Kidney epithelial cell (primary cell): Measurements from ENCODE around the gene RCOR3. TPM values are rescaled to one million over a fixed set of nuclear protein-coding genes. Genes with fewer than 3 reads are reported as not detected.
"Not testable (repeated sequence)": the region's sequence is repeated elsewhere in the genome, so short reads cannot be mapped to it uniquely, and the experiment has no call there.

Source experiments
- DNase-seq: peaks from one replicate; pipeline ENCODE4 v3.0.0-alpha.2; 2010; ENCODE audit warnings: low read depth
- H3K27me3 ChIP-seq: 2 replicates; pipeline ENCODE4 v1.6.0; 2011; ENCODE audit warnings: low read length; ENCODE audit not compliant: control insufficient read depth, insufficient read depth
- H3K36me3 ChIP-seq: 2 replicates; pipeline ENCODE4 v1.5.1; 2011; ENCODE audit warnings: low read length; ENCODE audit not compliant: control insufficient read depth, insufficient read depth
- H3K4me3 ChIP-seq: 2 replicates; pipeline ENCODE4 v1.5.1; 2011; ENCODE audit warnings: low read depth, mild to moderate bottlenecking, control low read depth, low read length
- total RNA-seq: library from RNA; depleted of rRNA; stranded (reverse); fragments of >200 nt; gene quantifications from 2 replicates; pipeline ENCODE4 v1.2.3, GENCODE V29; 2015
- TF ChIP-seq, protein P1 (sequence below): IDR thresholded peaks from 2 replicates; pipeline ENCODE4 v1.5.1; 2011; ENCODE audit warnings: mild to moderate bottlenecking, moderate library complexity, low read length, control low read depth, inconsistent platforms; ENCODE audit not compliant: insufficient read depth, poor library complexity, severe bottlenecking

RCOR3 gene
- total RNA-seq, 1 donor from 2014 or later, result 29.0 TPM

DNA sequence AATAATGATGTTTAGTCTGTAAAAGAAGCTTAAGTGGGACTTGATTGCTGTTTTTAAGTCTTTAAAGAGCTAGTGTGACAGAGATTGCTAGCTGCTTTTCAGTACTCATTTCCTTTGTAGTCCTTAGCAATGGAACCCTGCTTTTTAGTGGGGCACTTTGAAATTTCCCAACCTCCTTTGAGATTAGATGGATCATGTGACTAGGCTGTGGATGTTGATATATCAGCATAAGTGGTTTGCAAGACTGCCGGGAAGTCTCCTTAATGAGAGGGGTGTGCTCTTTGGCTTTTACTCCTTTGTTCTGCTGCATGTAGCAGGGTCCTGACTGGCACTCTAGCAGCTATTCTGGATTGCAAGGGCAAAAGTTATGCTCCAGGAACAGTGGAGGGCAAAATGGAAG, 11.2 kb upstream of the RCOR3 start:
- no peak overlapping the region for H3K4me3 ChIP-seq
- no peaks in the 10 kb centered on the region for H3K27me3 ChIP-seq
- TF ChIP-seq, protein P1, sequence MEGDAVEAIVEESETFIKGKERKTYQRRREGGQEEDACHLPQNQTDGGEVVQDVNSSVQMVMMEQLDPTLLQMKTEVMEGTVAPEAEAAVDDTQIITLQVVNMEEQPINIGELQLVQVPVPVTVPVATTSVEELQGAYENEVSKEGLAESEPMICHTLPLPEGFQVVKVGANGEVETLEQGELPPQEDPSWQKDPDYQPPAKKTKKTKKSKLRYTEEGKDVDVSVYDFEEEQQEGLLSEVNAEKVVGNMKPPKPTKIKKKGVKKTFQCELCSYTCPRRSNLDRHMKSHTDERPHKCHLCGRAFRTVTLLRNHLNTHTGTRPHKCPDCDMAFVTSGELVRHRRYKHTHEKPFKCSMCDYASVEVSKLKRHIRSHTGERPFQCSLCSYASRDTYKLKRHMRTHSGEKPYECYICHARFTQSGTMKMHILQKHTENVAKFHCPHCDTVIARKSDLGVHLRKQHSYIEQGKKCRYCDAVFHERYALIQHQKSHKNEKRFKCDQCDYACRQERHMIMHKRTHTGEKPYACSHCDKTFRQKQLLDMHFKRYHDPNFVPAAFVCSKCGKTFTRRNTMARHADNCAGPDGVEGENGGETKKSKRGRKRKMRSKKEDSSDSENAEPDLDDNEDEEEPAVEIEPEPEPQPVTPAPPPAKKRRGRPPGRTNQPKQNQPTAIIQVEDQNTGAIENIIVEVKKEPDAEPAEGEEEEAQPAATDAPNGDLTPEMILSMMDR, result no peak
- no peaks in the 10 kb centered on the region for H3K36me3 ChIP-seq
- DNase-seq, result no peak

DNA sequence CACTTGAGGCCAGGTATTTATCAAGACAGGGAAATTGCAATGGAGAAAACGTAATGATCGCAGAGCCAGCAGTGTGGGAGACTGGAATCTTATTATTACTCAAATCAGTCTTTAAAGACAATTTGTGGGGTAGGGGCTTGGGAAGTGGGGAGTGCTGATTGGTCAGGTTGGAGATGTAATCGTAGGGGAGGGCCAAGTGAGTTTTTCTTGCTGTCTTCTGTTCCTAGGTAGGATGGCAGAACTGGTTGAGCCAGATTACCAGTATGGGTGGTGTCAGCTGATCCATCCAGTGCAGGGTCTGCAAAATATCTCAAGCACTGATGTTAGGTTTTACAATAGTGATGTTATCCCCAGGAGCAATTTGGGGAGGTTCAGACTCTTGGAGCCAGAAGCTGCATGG, 9.6 kb upstream of the RCOR3 start:
- DNase-seq, H3K27me3 ChIP-seq, H3K4me3 ChIP-seq, H3K36me3 ChIP-seq: not testable (repeated sequence)

DNA sequence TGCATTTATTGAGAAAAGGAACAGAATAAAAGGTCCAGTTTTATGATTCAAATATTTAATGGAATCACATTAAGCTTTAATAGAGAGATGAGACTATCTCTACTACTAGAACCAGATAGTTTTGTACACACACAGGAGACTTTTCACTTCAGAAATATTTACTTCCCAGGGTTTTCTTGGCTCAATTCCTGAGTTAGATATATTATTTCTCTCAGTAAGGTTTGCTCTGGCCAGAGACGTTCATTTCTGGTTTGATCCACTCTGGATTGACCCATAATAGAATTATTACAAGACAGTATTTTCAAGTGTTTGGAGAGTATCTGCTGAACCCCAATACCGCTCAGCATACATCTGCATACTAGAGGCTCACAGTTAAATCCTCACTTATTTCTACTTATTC, 1.3 kb upstream of the RCOR3 start:
- TF ChIP-seq, protein P1, result no peak
- H3K4me3 ChIP-seq, result peak overlapping the region; percentile 52
- no peak for DNase-seq
- no peaks in the 10 kb centered on the region for H3K36me3 ChIP-seq
- no peaks in the 10 kb centered on the region for H3K27me3 ChIP-seq

DNA sequence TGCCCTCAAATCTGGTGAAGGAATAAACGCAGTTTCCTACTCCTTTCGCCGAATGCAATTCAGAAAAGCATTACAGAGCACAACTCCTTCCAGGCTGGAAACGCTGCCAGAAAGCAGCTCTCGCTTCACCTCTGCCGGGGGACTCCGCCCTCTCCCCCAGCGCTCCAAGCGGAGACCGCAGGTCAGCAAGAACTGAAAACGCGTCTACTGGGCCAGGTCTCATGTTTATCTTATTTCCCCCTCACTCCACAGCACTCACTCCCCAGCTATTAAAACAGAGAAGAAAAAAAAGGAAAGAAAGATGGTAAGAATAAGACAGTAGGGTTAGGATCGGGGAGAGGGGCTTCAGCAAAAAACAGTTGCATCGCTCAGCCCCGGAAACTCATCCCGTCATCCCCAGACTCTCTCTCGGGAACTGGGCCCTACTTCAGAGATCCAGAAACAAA, 833 bp upstream of the RCOR3 start:
- H3K4me3 ChIP-seq, result peak overlapping the region; percentile 52
- H3K36me3 ChIP-seq, result no peaks in the 10 kb centered on the region
- H3K27me3 ChIP-seq, result no peaks in the 10 kb centered on the region
- TF ChIP-seq, protein P1, result no peak
- peak; percentile 55 for DNase-seq

DNA sequence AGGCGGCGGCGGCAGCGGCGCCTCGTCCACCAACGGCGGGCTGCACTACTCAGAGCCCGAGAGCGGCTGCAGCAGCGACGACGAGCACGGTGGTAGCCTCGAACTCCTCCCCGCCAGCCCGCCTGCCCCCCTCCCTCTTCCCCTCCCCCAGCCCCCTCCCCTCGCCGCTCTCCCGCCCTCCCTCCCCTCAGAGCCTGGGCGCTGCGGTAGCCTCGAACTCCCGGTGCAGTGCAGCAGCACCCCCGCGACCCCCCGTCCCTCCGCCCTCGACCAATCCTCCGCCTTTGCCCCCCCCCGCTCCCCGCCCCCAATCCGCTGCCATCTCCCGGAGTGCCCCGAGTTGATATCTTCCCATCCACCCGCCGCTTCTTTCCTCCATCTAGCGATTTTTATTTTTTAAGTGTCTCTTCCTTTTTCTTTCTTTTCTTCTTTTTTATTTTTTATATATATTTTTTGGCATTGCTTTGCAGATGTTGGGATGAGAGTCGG, 516 bp downstream of the RCOR3 start:
- TF ChIP-seq, protein P1, result no peak
- DNase-seq, result no peak
- Histone ChIP-seq H3K36me3 (no peaks in the 10 kb centered on the region), H3K27me3 (no peaks in the 10 kb centered on the region), H3K4me3 (peak overlapping the region; percentile 93)

DNA sequence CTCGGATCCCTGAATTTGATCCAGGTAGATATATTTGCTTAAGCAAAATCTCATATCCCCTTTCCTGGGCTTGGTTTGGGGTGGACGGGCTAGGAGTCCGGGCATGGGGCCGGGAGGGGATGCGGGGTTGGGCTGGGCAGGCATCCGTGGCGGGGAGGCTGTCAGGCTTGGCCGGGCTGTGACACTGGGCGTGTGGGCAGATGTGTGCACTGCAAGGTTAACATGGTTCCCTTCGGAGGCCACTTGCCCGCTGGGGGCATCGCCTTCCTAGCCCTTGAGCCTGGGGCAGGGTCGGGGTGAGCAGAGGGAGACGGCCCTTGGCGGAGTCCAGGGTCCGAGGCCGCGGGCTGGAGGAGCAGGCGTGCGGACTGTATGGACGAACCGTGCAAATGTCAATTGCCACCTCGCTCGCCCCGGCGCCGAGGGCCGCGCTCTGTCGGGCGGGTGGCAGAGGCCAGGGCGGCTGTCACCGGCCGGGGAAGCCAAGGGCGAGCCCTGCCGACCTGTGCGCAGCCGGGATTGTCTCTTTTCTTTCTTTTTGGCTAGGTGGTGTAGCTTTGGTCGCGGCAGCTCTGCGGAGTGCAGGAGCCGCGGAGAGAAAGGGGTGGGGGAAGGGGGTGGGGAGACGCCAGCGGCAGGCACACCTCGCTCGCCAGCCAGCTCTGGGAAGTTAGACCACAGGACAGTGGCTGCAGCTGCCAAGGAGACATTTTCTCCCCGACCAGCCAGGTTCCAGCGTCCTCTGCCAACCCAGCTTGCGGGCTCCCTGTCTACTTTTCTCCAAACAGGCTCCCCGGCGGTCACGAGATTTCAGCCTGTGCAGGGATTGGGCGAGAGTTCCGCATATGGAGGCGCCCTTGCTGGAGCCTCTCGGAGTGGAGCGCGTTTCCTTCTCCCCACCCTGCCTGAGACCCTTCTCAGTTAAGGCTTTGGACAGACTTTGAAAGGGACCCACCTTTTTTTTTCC, 1.3 kb downstream of the RCOR3 start:
- no peak for DNase-seq
- Histone ChIP-seq H3K27me3 (no peaks in the 10 kb centered on the region), H3K4me3 (peak overlapping the region; percentile 93), H3K36me3 (no peaks in the 10 kb centered on the region)
- TF ChIP-seq, protein P1, result no peak
